ENCODE results near the gene NELFA. TPM values are rescaled to one million over a fixed set of nuclear protein-coding genes. Genes with fewer than 3 reads are reported as not detected.

NELFA gene
- total RNA-seq, 1 experiment from 2014 or later: 27.0 TPM

GRCh38 chr4:1990348-1990645 lies 18.5 kb downstream of the NELFA start:
- no peak for ATAC-seq
- no TSS peak for BruUV-seq (replicated peaks)
- Histone ChIP-seq H3K9me3 (ENCODE audit: control insufficient read depth, insufficient read depth, low read depth, low read length) (no peaks in the 10 kb centered on the region), H3K27ac (ENCODE audit: low read length) (no peak overlapping the region), H3K4me1 (ENCODE audit: control insufficient read depth, insufficient read depth, low read length) (no peaks in the 10 kb centered on the region), H3K4me3 (ENCODE audit: low read depth in 2 of 2, low read length in 2 of 2) (no peak overlapping the region), H3K36me3 (ENCODE audit: control insufficient read depth, insufficient read depth, low read length) (no peaks in the 10 kb centered on the region), H3K27me3 (ENCODE audit: control insufficient read depth, insufficient read depth, low read length) (no peaks in the 10 kb centered on the region)
- ChIA-PET POLR2A (no interaction called here), CTCF (no interaction called here)
- in situ Hi-C loops (cut with HindIII; ENCODE audit: low pct_unique_long_range_greater_than_20kb, low sequenced_read_pairs): no loop called here
- DNase-seq (ENCODE audit: low read depth, low spot score): no peak
- TF ChIP-seq TCF7L2 (IDR thresholded peaks at IDR 0.05; ENCODE audit: low read depth, low read length): no peak
- TF ChIP-seq, protein P1, sequence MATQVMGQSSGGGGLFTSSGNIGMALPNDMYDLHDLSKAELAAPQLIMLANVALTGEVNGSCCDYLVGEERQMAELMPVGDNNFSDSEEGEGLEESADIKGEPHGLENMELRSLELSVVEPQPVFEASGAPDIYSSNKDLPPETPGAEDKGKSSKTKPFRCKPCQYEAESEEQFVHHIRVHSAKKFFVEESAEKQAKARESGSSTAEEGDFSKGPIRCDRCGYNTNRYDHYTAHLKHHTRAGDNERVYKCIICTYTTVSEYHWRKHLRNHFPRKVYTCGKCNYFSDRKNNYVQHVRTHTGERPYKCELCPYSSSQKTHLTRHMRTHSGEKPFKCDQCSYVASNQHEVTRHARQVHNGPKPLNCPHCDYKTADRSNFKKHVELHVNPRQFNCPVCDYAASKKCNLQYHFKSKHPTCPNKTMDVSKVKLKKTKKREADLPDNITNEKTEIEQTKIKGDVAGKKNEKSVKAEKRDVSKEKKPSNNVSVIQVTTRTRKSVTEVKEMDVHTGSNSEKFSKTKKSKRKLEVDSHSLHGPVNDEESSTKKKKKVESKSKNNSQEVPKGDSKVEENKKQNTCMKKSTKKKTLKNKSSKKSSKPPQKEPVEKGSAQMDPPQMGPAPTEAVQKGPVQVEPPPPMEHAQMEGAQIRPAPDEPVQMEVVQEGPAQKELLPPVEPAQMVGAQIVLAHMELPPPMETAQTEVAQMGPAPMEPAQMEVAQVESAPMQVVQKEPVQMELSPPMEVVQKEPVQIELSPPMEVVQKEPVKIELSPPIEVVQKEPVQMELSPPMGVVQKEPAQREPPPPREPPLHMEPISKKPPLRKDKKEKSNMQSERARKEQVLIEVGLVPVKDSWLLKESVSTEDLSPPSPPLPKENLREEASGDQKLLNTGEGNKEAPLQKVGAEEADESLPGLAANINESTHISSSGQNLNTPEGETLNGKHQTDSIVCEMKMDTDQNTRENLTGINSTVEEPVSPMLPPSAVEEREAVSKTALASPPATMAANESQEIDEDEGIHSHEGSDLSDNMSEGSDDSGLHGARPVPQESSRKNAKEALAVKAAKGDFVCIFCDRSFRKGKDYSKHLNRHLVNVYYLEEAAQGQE (IDR thresholded peaks at IDR 0.05; ENCODE audit: insufficient read depth in 1 of 2, low read depth in 2 of 2, low read length in 1 of 2): no peak
- no peak for TF ChIP-seq CTCF (IDR thresholded peaks at IDR 0.05)
- TF ChIP-seq SIN3A (IDR thresholded peaks at IDR 0.05; ENCODE audit: borderline replicate concordance, insufficient read depth, low read depth, low read length): no peak
- TF ChIP-seq POLR2AphosphoS5 (IDR thresholded peaks at IDR 0.05; ENCODE audit: low read depth, low read length): no peak
- intact Hi-C loops (cut with micrococcal nuclease; ENCODE audit: unreplicated experiment): no loop called here

- no peak overlapping the region for H3K4me3 ChIP-seq (ENCODE audit: low read depth in 2 of 2, low read length in 2 of 2)
- ChIA-PET POLR2A (no interaction called here), CTCF (no interaction called here)
- no peak overlapping the region for H3K27ac ChIP-seq (ENCODE audit: low read length)
- intact Hi-C loops (cut with micrococcal nuclease; ENCODE audit: unreplicated experiment) (no loop called here), in situ Hi-C loops (cut with HindIII; ENCODE audit: low pct_unique_long_range_greater_than_20kb, low sequenced_read_pairs) (no loop called here)
- no peaks in the 10 kb centered on the region for H3K27me3 ChIP-seq (ENCODE audit: control insufficient read depth, insufficient read depth, low read length)
- TF ChIP-seq, protein P1 (IDR thresholded peaks at IDR 0.05; ENCODE audit: insufficient read depth in 1 of 2, low read depth in 2 of 2, low read length in 1 of 2): no peak
- TF ChIP-seq POLR2AphosphoS5 (IDR thresholded peaks at IDR 0.05; ENCODE audit: low read depth, low read length) (no peak), CTCF (IDR thresholded peaks at IDR 0.05) (no peak), SIN3A (IDR thresholded peaks at IDR 0.05; ENCODE audit: borderline replicate concordance, insufficient read depth, low read depth, low read length) (no peak), TCF7L2 (IDR thresholded peaks at IDR 0.05; ENCODE audit: low read depth, low read length) (no peak)
- H3K4me1 ChIP-seq (ENCODE audit: control insufficient read depth, insufficient read depth, low read length): no peaks in the 10 kb centered on the region
- BruUV-seq (replicated peaks): no TSS peak
- ATAC-seq (no peak), DNase-seq (ENCODE audit: low read depth, low spot score) (no peak)
- no peaks in the 10 kb centered on the region for H3K9me3 ChIP-seq (ENCODE audit: control insufficient read depth, insufficient read depth, low read depth, low read length)
- H3K36me3 ChIP-seq (ENCODE audit: control insufficient read depth, insufficient read depth, low read length): no peaks in the 10 kb centered on the region
Measured at GRCh38 chr4:1989533-1990347, 19.0 kb downstream of the NELFA start.
